ENCODE results near the gene SFMBT1.

The SFMBT1 gene

DNA sequence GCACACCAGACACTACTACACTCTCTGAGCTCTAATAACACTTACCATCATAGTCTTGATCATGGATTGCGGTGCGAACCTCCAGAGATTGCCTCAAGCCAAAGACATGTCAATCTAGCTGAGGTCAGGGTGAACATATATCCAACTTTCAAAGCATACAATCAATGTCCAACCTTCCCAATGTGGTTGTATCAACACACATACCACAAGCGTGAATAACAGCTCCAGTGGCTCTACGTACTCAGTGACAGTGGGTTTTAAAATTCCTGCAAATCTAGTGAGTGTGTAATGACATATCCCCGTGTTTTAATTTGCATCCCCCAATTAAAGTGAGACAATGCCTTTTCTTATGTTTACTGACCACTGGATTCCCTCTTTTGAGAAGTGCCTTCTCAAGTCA, 29.6 kb downstream of the SFMBT1 start:
- no peak overlapping the region for H3K27ac ChIP-seq (ENCODE audit: low read depth, low read length, severe bottlenecking)
- H3K36me3 ChIP-seq (ENCODE audit: control insufficient read depth, insufficient read depth, low read length) = no peaks in the 10 kb centered on the region
- no peaks in the 10 kb centered on the region for H3K9me3 ChIP-seq (ENCODE audit: control insufficient read depth, low read length)
- no peak overlapping the region for H3K4me3 ChIP-seq (ENCODE audit: extremely low read depth, insufficient read depth, low read length, poor library complexity, severe bottlenecking)
- H3K4me1 ChIP-seq (ENCODE audit: control insufficient read depth, insufficient read depth, low read length, poor library complexity, severe bottlenecking) = no peaks in the 10 kb centered on the region
- WGBS, 2 experiments (ENCODE audit: insufficient coverage in 2 of 2) = 70 to 78% methylated on average over 3 to 4 of the region's 5 CpGs

DNA sequence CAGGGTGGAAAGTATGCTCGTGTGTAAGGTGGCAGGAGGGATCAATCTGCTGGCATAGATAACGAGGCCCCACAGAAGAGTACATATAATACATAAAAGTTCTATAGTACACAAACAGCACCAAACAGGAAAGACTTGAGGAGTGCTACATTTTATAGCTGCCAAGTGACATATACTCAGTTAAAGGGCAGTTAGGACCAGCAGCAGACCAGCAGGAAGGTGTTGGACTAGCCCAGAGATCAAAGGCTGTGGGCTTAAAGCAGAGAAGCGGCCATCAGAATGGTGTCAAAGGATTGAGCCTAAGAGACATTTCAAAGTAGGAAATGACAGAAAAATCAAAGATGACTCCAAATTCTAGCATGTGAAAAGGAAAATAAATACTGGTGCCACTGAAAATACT, 34.5 kb downstream of the SFMBT1 start:
- Histone ChIP-seq H3K36me3 (ENCODE audit: control insufficient read depth, insufficient read depth, low read length) (no peaks in the 10 kb centered on the region), H3K4me3 (ENCODE audit: extremely low read depth, insufficient read depth, low read length, poor library complexity, severe bottlenecking) (no peak overlapping the region), H3K4me1 (ENCODE audit: control insufficient read depth, insufficient read depth, low read length, poor library complexity, severe bottlenecking) (no peaks in the 10 kb centered on the region), H3K9me3 (ENCODE audit: control insufficient read depth, low read length) (no peaks in the 10 kb centered on the region), H3K27ac (ENCODE audit: low read depth, low read length, severe bottlenecking) (no peak overlapping the region)
- WGBS, 2 experiments (ENCODE audit: insufficient coverage in 2 of 2) = 74 to 100% methylated on average over 2 of the region's 3 CpGs

DNA sequence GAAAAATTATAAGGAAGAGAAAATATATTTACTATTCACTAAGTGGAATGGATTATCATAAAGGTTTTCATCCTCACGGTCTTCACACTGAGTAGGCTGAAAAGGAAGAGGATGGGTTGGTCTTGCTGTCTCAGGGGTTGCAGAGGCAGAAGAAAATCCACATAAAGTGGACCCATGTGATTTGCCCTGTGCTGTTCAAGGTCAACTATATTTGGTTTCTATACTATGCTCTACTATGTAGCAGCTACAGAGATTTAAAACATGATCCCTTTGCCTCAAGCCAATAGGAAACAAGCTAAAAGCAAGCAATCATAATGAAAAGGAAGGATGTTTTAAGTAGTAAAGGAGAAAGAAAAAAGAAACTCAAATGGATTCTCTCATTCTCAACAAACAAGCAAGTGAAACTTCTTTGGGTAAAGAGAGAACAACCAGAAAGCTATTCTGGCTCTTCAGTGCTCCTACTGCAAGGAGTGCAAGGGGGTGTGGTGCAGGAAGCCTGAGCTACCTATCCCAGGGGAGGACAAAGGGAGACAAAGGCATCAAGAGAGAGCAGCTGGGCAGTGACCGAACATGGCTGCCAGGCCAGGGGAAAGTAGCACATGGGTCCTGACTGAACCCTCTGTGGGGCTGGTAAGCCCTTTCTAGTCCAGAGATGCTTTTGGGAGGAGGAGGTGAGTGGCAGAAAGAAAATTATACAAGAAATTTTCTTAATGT, 35.9 kb downstream of the SFMBT1 start:
- H3K4me1 ChIP-seq (ENCODE audit: control insufficient read depth, insufficient read depth, low read length, poor library complexity, severe bottlenecking) = no peaks in the 10 kb centered on the region
- H3K27ac ChIP-seq (ENCODE audit: low read depth, low read length, severe bottlenecking) = no peak overlapping the region
- H3K9me3 ChIP-seq (ENCODE audit: control insufficient read depth, low read length) = no peaks in the 10 kb centered on the region
- no peaks in the 10 kb centered on the region for H3K36me3 ChIP-seq (ENCODE audit: control insufficient read depth, insufficient read depth, low read length)
- H3K4me3 ChIP-seq (ENCODE audit: extremely low read depth, insufficient read depth, low read length, poor library complexity, severe bottlenecking) = no peak overlapping the region
- 67 to 82% methylated on average over 1 to 2 of the region's 2 CpGs for WGBS, 2 experiments (ENCODE audit: insufficient coverage in 2 of 2)

DNA sequence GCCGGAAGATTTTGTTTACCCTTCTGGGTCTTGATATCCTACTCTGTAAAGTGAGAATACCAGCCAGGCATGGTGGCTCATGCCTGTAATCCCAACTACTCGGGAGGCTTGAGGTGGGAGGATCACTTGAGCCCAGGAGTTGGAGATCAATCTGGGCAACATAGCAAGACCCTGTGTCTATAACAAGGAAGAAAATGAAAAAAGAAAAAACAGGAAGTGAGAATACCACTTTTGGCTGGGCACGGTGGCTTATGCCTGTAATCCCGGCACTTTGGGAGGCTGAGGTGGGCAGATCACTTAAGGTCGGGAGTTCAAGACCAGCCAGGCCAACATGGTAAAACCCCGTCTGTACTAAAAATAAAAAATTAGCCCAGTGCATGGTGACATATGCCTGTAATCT, 36.9 kb downstream of the SFMBT1 start:
- H3K4me1 ChIP-seq (ENCODE audit: control insufficient read depth, insufficient read depth, low read length, poor library complexity, severe bottlenecking) = no peaks in the 10 kb centered on the region
- no peaks in the 10 kb centered on the region for H3K36me3 ChIP-seq (ENCODE audit: control insufficient read depth, insufficient read depth, low read length)
- WGBS, 2 experiments (ENCODE audit: insufficient coverage in 2 of 2) = 93 to 97% methylated on average over 6 of the region's 6 CpGs
- H3K4me3 ChIP-seq (ENCODE audit: extremely low read depth, insufficient read depth, low read length, poor library complexity, severe bottlenecking) = no peak overlapping the region
- H3K27ac ChIP-seq (ENCODE audit: low read depth, low read length, severe bottlenecking) = no peak overlapping the region
- H3K9me3 ChIP-seq (ENCODE audit: control insufficient read depth, low read length) = no peaks in the 10 kb centered on the region

DNA sequence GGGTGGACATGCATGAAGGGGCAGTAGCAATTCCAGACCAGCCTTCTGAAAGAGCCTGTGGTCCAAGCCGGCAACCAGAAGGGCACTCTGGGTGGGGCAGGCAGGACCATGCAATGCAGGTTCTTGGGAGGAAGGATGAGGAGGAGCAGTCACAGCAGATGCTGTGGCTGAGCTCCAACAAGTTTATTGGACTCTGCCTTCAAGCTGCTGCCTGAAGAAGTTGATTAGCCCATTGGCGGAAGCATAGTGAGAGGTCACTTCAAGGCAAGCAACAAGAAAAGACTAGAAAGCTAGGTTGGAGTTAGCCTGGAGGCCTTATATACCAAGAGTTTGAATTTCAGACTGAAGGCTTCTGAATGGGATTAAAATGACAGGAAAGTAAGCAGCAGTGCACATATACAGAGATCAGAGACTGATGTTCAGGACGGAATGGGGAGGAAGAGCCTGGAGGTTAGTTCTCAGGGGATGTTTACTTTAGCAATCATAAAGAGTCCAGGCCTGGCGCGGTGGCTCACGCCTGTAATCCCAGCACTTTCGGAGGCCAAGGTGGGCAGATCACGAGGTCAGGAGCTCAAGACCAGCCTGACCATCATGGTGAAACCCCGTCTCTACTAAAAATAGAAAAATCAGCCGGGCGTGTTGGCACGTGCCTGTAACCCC, 39.9 kb downstream of the SFMBT1 start:
- Histone ChIP-seq H3K36me3 (ENCODE audit: control insufficient read depth, insufficient read depth, low read length) (no peaks in the 10 kb centered on the region), H3K9me3 (ENCODE audit: control insufficient read depth, low read length) (no peaks in the 10 kb centered on the region)
- WGBS, 2 experiments (ENCODE audit: insufficient coverage in 2 of 2) = 93 to 94% methylated on average over 11 to 12 of the region's 12 CpGs

DNA sequence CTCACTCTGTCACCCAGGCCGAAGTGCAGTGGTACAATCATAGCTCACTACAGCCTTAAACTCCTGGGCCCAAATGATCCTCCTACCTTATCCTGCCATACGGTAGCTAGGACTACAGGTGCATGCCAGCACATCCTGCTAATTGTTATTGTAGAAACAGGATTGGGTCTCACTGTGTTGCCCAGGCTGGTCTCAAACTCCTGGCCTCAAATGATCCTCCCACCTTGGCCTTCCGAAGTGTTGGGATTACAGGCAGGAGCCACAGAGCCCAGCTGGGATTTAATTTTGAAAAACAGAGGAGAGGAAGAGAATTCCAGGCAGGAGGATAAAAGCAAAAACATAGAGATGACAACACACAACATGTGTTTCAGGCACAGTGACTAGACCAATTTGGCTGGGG, 40.5 kb downstream of the SFMBT1 start:
- no peaks in the 10 kb centered on the region for H3K9me3 ChIP-seq (ENCODE audit: control insufficient read depth, low read length)
- no peak overlapping the region for H3K27ac ChIP-seq (ENCODE audit: low read depth, low read length, severe bottlenecking)
- H3K4me1 ChIP-seq (ENCODE audit: control insufficient read depth, insufficient read depth, low read length, poor library complexity, severe bottlenecking) = no peaks in the 10 kb centered on the region
- H3K36me3 ChIP-seq (ENCODE audit: control insufficient read depth, insufficient read depth, low read length) = no peaks in the 10 kb centered on the region
- H3K4me3 ChIP-seq (ENCODE audit: extremely low read depth, insufficient read depth, low read length, poor library complexity, severe bottlenecking) = no peak overlapping the region
- WGBS, 2 experiments (ENCODE audit: insufficient coverage in 2 of 2) = 90% methylated on average over 2 of the region's 3 CpGs; no CpG with 5 or more reads in 1 of the 2 experiments

More for the DNA sequence above, 39.9 kb downstream of the SFMBT1 start:
- Histone ChIP-seq H3K4me1 (ENCODE audit: control insufficient read depth, insufficient read depth, low read length, poor library complexity, severe bottlenecking) (no peaks in the 10 kb centered on the region), H3K27ac (ENCODE audit: low read depth, low read length, severe bottlenecking) (no peak overlapping the region), H3K4me3 (ENCODE audit: extremely low read depth, insufficient read depth, low read length, poor library complexity, severe bottlenecking) (no peak overlapping the region)

DNA sequence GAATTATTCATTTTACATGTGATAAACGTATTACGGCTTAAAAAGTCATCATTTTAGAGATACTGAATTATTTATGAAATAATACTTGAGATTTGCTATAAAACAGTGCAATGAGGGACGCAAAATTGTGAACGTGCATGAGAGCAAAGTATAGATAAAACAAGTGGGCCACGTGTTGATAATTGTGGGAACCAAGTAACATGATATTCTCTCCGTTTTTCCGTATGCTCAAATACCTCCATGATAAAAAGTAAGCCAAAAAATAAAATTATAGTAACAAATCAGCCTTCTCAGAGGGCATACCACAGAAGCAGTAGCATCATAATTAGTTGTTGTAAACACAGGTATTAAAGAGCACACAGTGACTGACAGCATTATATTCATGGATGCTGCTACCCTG, 42.6 kb downstream of the SFMBT1 start:
- WGBS, 2 experiments (ENCODE audit: insufficient coverage in 2 of 2) = 80 to 91% methylated on average over 1 to 3 of the region's 7 CpGs

DNA sequence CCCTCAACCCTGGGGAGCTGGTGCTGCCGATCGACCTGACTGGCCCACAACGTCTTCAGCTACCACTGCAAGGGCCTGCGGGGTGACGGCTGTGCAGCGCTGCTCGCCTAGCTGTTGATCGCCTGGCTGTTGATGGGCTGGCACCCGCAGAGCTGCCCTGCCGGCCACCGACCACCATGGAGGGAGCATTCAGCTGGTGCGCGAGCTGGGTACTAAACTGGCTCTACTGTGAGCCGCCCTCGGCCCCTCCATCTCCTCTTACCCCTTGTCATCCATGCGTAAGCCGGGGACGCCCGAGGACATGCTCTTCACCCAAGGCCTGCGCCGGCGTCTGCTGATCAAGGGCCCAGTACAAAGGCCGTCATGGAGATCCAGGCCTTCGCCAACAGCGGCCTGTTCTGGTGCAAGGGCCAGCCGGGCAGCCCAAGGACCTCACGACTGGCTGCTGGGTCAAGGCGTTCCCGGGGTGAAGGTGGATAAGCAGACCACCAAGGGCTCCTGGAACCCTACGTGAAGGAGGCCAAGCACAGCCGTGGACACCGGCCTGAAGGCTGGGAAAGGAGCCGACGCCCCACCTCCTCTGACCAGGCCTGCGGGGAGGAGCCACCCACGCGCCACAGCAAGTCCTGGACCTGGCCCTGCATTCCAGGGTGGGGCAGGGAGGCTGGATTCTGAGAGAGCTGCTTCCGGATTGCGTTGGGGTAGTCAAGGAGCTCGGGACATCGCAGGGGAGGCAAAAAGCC, 46.9 kb downstream of the SFMBT1 start:
- H3K4me1 ChIP-seq (ENCODE audit: control insufficient read depth, insufficient read depth, low read length, poor library complexity, severe bottlenecking) = no peaks in the 10 kb centered on the region
- 95 to 96% methylated on average over 36 to 41 of the region's 41 CpGs for WGBS, 2 experiments (ENCODE audit: insufficient coverage in 2 of 2)
- H3K27ac ChIP-seq (ENCODE audit: low read depth, low read length, severe bottlenecking) = no peak overlapping the region
- no peaks in the 10 kb centered on the region for H3K36me3 ChIP-seq (ENCODE audit: control insufficient read depth, insufficient read depth, low read length)
- no peak overlapping the region for H3K4me3 ChIP-seq (ENCODE audit: extremely low read depth, insufficient read depth, low read length, poor library complexity, severe bottlenecking)
- H3K9me3 ChIP-seq (ENCODE audit: control insufficient read depth, low read length) = no peaks in the 10 kb centered on the region

More for the DNA sequence above, 42.6 kb downstream of the SFMBT1 start:
- Histone ChIP-seq H3K27ac (ENCODE audit: low read depth, low read length, severe bottlenecking) (no peak overlapping the region), H3K4me3 (ENCODE audit: extremely low read depth, insufficient read depth, low read length, poor library complexity, severe bottlenecking) (no peak overlapping the region), H3K9me3 (ENCODE audit: control insufficient read depth, low read length) (no peaks in the 10 kb centered on the region), H3K4me1 (ENCODE audit: control insufficient read depth, insufficient read depth, low read length, poor library complexity, severe bottlenecking) (no peaks in the 10 kb centered on the region), H3K36me3 (ENCODE audit: control insufficient read depth, insufficient read depth, low read length) (no peaks in the 10 kb centered on the region)

DNA sequence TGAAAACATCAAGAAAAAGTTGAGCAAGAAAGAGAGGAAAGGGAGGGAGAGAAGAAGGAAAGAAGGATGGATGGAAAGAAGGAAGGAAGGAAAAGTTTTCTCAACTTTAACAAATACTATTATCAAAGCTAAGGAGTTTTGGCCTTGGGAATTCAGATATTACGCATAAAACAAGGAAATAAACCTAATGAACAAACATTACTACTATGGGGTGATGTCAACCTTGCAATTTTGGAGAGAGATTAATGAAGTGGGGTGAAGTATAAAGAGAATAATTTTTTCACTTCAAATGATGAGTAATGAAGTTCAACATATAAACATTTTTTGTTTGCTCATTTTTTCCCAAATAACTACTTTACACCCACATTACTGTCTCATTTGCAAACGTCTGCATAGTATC, 55.2 kb downstream of the SFMBT1 start:
- WGBS, 2 experiments (ENCODE audit: insufficient coverage in 2 of 2) = 100% methylated on average over 1 of the region's 2 CpGs; no CpG with 5 or more reads in 1 of the 2 experiments
- no peaks in the 10 kb centered on the region for H3K4me1 ChIP-seq (ENCODE audit: control insufficient read depth, insufficient read depth, low read length, poor library complexity, severe bottlenecking)
- H3K4me3 ChIP-seq (ENCODE audit: extremely low read depth, insufficient read depth, low read length, poor library complexity, severe bottlenecking) = no peak overlapping the region
- H3K27ac ChIP-seq (ENCODE audit: low read depth, low read length, severe bottlenecking) = no peak overlapping the region
- no peaks in the 10 kb centered on the region for H3K36me3 ChIP-seq (ENCODE audit: control insufficient read depth, insufficient read depth, low read length)
- no peaks in the 10 kb centered on the region for H3K9me3 ChIP-seq (ENCODE audit: control insufficient read depth, low read length)

DNA sequence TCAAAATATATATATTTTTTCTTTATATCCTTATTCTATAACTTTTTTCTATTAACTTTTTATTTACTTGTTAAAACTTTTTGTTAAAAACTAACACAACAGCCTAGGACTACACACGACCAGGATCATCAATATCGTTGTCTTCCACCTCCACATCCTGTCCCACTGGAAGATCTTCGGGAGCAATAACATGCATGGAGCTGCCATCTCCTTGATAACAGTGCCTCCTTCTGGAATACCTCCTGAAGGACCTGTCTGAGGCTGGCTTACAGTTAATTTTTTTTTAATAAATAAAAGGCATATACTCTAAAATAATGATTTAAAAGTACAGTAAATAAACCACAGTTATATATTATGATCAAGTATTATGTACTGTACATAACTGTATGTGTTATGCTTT, 58.9 kb downstream of the SFMBT1 start:
- no peak overlapping the region for H3K4me3 ChIP-seq (ENCODE audit: extremely low read depth, insufficient read depth, low read length, poor library complexity, severe bottlenecking)
- H3K9me3 ChIP-seq (ENCODE audit: control insufficient read depth, low read length) = no peaks in the 10 kb centered on the region
- H3K4me1 ChIP-seq (ENCODE audit: control insufficient read depth, insufficient read depth, low read length, poor library complexity, severe bottlenecking) = no peaks in the 10 kb centered on the region
- H3K36me3 ChIP-seq (ENCODE audit: control insufficient read depth, insufficient read depth, low read length) = no peaks in the 10 kb centered on the region
- WGBS, 2 experiments (ENCODE audit: insufficient coverage in 2 of 2) = 89 to 100% methylated on average over 1 to 3 of the region's 3 CpGs
- no peak overlapping the region for H3K27ac ChIP-seq (ENCODE audit: low read depth, low read length, severe bottlenecking)
